GM19372 (cell line): ENCODE data around the gene HSP90AB1.

ENCODE experiments used
- ATAC-seq: cut with Tn5 transposase; IDR thresholded peaks from one replicate; pipeline ENCODE4 v1.9.1; 2021; ENCODE audit warnings: mild to moderate bottlenecking, low read depth, moderate library complexity; ENCODE audit not compliant: unreplicated experiment

The HSP90AB1 gene

GRCh38 chr6:44302856-44303255 is 56.0 kb downstream of the HSP90AB1 start:
- ATAC-seq, result no peak
